Subcutaneous adipose tissue (tissue), 4 donors: Measurements from ENCODE around the gene RAP1GAP2. TPM values are rescaled to one million over a fixed set of nuclear protein-coding genes. Genes with fewer than 3 reads are reported as not detected.

Experiments
- total RNA-seq, 4 donors: library from RNA; depleted of rRNA; stranded (reverse); fragments of >200 nt; gene quantifications; one replicate each; pipeline ENCODE4 v1.1.0, GENCODE V29; 2016
- TF ChIP-seq, protein P1 (sequence below): fragments of 450-650 bp; IDR thresholded peaks from one replicate; pipeline ENCODE4 v1.5.1; 2016; ENCODE audit warnings: low read depth, mild to moderate bottlenecking, control low read depth, antibody characterized with exemption, moderate library complexity

RAP1GAP2 gene
- total RNA-seq, 4 donors from 2014 or later, result 1.9 to 6.1 (median 3.4) TPM

DNA sequence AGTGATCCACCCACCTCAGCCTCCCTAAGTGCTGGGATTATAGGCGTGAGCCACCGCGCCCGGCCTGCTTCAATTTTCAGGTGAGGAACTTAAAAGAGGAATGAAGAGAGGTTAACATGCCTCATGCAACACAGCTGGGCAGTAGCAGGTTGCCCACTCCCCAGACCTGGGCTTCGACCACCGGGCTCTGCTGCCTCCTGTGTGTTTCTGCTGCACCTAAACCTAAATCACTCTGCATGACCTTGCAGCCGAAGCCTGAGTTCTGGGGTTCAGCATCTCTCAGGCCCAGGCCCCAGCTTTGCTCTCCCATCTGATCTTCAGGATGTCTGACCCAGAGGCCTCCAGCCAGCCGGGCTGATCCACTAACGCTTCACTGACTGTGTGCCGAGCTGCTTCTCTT lies 154.6 kb downstream of the RAP1GAP2 start:
- TF ChIP-seq, protein P1, sequence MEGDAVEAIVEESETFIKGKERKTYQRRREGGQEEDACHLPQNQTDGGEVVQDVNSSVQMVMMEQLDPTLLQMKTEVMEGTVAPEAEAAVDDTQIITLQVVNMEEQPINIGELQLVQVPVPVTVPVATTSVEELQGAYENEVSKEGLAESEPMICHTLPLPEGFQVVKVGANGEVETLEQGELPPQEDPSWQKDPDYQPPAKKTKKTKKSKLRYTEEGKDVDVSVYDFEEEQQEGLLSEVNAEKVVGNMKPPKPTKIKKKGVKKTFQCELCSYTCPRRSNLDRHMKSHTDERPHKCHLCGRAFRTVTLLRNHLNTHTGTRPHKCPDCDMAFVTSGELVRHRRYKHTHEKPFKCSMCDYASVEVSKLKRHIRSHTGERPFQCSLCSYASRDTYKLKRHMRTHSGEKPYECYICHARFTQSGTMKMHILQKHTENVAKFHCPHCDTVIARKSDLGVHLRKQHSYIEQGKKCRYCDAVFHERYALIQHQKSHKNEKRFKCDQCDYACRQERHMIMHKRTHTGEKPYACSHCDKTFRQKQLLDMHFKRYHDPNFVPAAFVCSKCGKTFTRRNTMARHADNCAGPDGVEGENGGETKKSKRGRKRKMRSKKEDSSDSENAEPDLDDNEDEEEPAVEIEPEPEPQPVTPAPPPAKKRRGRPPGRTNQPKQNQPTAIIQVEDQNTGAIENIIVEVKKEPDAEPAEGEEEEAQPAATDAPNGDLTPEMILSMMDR, result no peak

DNA sequence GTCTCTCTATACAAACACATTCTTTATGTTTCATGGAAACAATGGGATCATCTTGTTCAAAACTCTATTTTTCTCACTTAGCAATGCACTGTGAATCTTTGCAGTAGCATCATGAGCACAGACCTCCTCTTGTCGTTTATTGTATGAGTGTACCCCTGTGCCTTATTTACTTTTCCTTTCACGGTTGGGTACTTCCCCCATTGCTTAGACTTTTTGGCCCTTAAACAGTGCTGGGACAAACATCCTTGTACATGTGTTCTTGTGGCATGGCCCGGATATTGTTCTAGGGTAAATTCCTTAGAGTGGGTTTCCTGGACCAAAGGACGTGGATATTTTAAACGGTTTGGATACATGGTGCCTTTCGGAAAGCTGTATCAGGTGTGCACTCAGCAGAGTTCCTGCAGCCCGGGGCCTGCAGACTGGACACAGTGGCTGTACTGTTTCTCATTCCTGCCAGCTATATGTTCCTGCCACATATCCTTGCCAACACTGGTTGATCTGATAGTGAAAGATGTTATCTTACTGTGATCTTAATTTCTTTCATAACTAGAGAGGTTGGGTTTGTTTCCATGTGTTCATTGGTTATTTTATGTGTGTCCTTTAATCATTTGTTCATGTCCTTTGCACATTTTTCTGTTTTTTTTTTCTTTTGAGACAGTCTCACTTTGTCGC lies 156.1 kb downstream of the RAP1GAP2 start:
- TF ChIP-seq, protein P1, result no peak

DNA sequence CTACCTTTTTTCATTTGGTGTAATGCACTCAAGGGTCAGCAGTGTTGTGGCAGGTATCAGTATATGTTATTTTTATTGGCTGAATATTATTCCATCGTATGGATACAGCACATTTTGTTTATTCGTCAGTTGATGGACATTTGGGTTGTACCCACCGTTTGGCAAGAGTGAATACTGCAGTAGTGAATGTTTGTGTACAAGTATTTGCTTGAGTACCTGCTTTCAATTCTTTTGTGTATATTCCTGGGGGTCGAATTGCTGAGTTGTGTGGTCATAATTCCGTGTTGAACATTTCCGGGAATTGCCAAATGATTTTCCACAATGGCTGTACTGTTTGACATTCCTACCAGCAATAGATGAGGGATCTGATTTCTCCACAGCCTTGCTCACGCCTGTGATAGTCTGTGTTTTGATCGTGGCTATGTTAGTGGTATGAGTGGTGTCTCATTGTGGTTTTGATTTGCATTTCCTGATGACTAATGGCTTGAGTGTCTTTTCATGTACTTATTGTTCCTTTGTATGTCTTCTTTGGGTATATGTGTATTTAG lies 158.7 kb downstream of the RAP1GAP2 start:
- TF ChIP-seq, protein P1, result no peak

DNA sequence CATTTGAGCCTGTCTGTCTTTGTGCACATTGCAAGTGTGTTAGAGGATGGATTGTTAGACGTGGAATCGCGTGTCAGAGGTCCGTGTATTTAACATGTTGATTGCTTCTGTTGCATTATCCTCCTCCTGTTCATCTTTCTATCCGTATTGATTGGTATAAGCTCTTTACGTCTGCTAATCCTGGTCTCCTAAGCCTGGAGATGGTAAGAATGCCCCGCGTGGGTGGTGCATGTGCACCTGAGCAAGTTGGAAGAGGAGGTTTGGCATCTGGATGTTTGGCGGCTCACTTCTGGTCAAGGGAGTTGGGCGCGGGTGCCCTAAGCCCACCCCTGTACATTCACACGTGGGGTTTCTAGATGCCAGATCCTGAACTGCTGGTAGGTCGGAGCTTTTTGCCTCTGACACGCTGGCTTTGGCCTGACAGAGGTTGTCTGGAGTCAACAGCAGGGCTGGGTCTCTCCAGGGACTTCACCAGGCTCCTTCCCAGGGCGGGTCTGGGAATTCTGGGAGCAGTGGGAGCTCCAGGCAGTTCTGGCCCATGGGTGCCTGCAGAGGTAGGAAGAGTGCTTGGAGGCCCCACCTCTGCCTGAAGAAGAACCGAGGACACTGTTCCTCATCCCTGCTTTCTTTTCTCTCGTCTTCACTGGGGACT lies 159.8 kb downstream of the RAP1GAP2 start:
- TF ChIP-seq, protein P1, result no peak

DNA sequence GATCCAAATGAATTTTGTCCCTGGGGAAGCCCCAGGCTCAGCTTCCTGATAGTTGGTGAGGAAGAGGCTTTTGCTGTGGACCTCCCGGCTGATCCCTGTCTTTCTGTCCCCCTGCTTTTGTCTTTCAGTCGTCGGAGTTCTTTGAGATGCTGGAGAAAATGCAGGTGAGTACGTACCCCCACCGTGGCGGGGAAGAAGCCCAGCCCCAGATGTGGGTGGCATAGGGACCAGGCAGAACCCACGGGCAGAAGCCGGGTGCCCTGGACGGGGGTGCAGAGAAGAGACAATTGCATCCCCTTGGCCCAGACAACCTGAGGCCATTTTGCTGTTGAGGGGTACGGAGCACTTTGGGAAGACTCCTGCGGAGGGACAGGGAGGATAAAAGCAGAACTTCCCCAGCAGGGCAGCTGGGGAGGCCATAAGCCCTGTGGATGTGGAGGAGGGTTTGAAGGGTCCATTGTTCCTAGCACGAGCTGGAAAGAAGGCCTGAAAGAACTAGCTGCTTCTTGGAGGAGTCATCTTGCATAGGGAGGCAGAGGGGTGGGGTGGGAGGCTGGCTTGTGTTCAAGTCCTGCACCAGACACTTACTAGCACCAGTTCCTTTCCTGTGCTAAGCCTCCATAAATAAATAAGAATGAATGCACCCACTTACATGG lies 161.5 kb downstream of the RAP1GAP2 start:
- TF ChIP-seq, protein P1, result no peak

DNA sequence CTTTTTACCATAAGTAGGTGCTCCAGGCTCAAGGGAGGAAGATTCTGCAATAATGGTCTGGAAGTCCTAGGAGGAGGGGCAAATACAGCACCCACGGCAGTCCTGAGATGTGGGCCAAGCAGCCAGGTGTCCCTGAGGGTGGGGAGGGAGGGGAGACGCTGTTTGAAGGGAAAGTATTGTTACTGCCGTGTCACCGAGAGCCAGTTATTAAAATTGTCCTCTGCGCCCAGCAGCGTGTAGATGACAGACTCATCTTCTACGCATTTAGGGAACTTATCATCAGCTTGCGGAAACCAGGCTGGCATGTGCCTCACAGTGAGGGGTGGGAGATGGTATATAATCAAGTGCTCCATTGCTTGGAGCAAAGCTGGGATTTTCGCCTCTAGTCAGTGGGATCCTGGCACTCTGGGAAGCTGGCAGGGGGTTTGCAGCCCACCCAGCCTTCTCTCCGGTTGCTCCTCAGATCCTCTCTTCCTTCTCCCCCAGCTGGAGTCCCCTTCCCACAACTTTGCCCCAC lies 162.5 kb downstream of the RAP1GAP2 start:
- TF ChIP-seq, protein P1, result no peak
